Spinal cord (tissue), 10 donors: ENCODE data around the gene CENPO. TPM values are rescaled to one million over a fixed set of nuclear protein-coding genes. Genes with fewer than 3 reads are reported as not detected.
"Not testable (repeated sequence)": the region's sequence is repeated elsewhere in the genome, so short reads cannot be mapped to it uniquely, and the experiment has no call there.

Source experiments
- DNase-seq, 6 donors: peaks; one replicate each; pipeline versions ENCODE4 v3.0.0 to v3.0.0-alpha.2; 2013 to 2015; ENCODE audit warnings: low spot score in 6 of 6, low read depth in 4 of 6
- H3K27ac ChIP-seq: one replicate; pipeline ENCODE4 v1.5.1; 2013; ENCODE audit warnings: low read depth, low read length, control low read depth
- H3K27me3 ChIP-seq: one replicate; pipeline ENCODE4 v1.6.1; 2013; ENCODE audit warnings: low read length; ENCODE audit not compliant: control insufficient read depth, insufficient read depth
- H3K36me3 ChIP-seq: one replicate; pipeline ENCODE4 v1.6.1; 2013; ENCODE audit warnings: low read length; ENCODE audit not compliant: control insufficient read depth, insufficient read depth
- H3K4me1 ChIP-seq: one replicate; pipeline ENCODE4 v1.6.1; 2013; ENCODE audit warnings: low read length; ENCODE audit not compliant: control insufficient read depth, insufficient read depth
- H3K4me3 ChIP-seq: one replicate; pipeline ENCODE4 v1.5.1; 2013; ENCODE audit warnings: low read depth, low read length, control low read depth
- H3K9me3 ChIP-seq: one replicate; pipeline ENCODE4 v1.6.1; 2013; ENCODE audit warnings: low read length; ENCODE audit not compliant: control insufficient read depth, insufficient read depth
- WGBS: methylation state at CpG from one replicate; pipeline ENCODE4 v1.1.5; 2013; ENCODE audit warnings: missing lambda C conversion rate; ENCODE audit not compliant: insufficient coverage; 5-methylcytosine and 5-hydroxymethylcytosine counted together
- polyA plus RNA-seq, 2 donors: library from polyadenylated mRNA; unstranded; fragments of 120-200 nt; gene quantifications; one replicate each; pipeline ENCODE4 v1.2.1, GENCODE V29; 2013; ENCODE audit not compliant: insufficient read length in 2 of 2
- total RNA-seq, 2 donors: library from RNA; depleted of rRNA in 1 of 2; stranded (reverse); fragments of 120-200 nt in 1 of 2; fragments of >200 nt in 1 of 2; gene quantifications; one replicate each; pipeline versions ENCODE4 v1.2.3 to v1.2.4, GENCODE V29; 2013 to 2014
- donor health status: healthy.

Gene CENPO
- total and polyA plus RNA-seq, 4 donors = 12.7 to 24.0 (median 18.1) TPM

DNA sequence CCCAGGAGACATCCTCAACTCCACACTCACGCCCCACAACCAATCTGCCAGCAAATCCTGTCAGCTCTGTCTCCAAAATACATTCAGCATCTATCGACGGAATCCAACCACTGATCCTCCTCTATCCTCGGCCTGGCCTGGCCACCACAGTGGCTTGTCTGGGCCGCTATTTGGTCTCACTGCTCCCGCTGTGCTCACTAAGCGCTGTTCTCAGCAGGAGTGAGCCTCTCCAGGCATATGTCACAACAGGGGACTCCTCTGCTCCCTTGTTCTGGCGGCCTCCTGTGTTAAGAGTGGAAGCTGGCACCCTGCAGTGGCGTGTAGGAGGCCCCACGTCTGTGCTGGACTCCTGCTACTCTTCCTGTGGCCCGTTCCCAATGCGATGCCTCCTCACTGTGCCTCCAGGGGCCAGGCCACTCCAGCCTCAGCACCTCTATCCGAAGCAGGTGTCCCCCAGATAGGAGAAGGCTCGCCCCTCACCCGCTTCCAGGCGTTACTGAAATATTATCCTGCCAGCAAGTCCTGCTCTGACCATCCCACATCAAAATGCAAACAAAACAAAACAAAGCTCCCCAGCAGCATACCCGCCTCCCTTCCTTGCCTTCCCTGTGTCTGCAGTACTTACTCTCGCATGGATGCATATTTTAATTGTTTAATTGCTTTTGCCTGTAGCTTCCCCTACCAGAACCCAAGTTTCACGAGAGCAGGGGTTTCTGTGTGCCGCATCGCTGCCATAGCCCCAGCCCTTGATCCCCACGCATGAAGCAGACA lies 39.9 kb downstream of the CENPO start:
- H3K9me3 ChIP-seq = no peaks in the 10 kb centered on the region
- peak in 1 of 6 donors; percentile 30 for DNase-seq
- 66% methylated on average over 20 of the region's 22 CpGs for WGBS
- H3K27me3 ChIP-seq = no peaks in the 10 kb centered on the region
- H3K4me3 ChIP-seq = no peak overlapping the region
- peak overlapping the region; percentile 7 for H3K27ac ChIP-seq
- peaks cover 25% of the 10 kb centered on the region for H3K4me1 ChIP-seq
- peaks cover 71% of the 10 kb centered on the region for H3K36me3 ChIP-seq

GRCh38 chr2:24833821-24834732 lies 40.9 kb downstream of the CENPO start:
- H3K27ac ChIP-seq = peak overlapping the region; percentile 7
- H3K4me1 ChIP-seq = peaks cover 16% of the 10 kb centered on the region
- WGBS = 94% methylated on average over 28 of the region's 32 CpGs
- no peak overlapping the region for H3K4me3 ChIP-seq
- H3K36me3 ChIP-seq = peaks cover 76% of the 10 kb centered on the region
- no peak for DNase-seq
- no peaks in the 10 kb centered on the region for H3K27me3 ChIP-seq
- H3K9me3 ChIP-seq = no peaks in the 10 kb centered on the region

GRCh38 chr2:24834733-24835395 lies 41.6 kb downstream of the CENPO start:
- Histone ChIP-seq H3K27ac (no peak overlapping the region), H3K9me3 (no peaks in the 10 kb centered on the region), H3K36me3 (peaks cover 84% of the 10 kb centered on the region), H3K4me3 (no peak overlapping the region), H3K4me1 (peaks cover 16% of the 10 kb centered on the region), H3K27me3 (no peaks in the 10 kb centered on the region)
- DNase-seq = no peak
- 87% methylated on average over 17 of the region's 20 CpGs for WGBS

- not testable (repeated sequence) for H3K27me3 ChIP-seq, H3K27ac ChIP-seq, H3K9me3 ChIP-seq, H3K4me3 ChIP-seq, DNase-seq
- peaks cover 16% of the 10 kb centered on the region for H3K4me1 ChIP-seq
- WGBS = 76% methylated on average over 7 of the region's 8 CpGs
- H3K36me3 ChIP-seq = peaks cover 86% of the 10 kb centered on the region
These were observed 42.2 kb downstream of the CENPO start for GRCh38 chr2:24835411-24835810.

DNA sequence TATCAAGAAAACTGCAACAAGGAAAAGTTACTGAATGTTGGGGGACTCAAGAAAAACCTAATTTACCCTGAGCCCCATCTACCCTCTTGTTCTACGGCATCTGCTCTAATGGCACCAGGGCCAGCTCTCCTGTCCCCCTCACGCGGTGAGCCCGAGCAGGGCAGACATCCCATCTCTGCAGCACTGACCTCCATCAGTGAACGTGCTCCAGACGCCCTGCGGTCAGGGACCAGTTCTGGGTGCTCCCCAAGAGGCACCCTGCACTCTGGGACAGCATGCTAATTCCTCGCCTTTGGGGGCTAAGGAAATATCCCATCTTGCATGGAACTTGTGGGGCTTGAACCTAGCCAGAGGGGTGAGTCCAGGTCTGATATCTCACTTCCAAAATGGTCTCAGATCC lies 43.0 kb downstream of the CENPO start:
- H3K36me3 ChIP-seq = peaks cover 86% of the 10 kb centered on the region
- H3K4me1 ChIP-seq = peaks cover 16% of the 10 kb centered on the region
- 98% methylated on average over 8 of the region's 8 CpGs for WGBS
- no peak overlapping the region for H3K27ac ChIP-seq
- H3K27me3 ChIP-seq = no peaks in the 10 kb centered on the region
- no peak overlapping the region for H3K4me3 ChIP-seq
- H3K9me3 ChIP-seq = no peaks in the 10 kb centered on the region
- DNase-seq = no peak

- Histone ChIP-seq H3K4me3 (no peak overlapping the region), H3K36me3 (peaks cover 88% of the 10 kb centered on the region), H3K27me3 (no peaks in the 10 kb centered on the region), H3K4me1 (peaks cover 16% of the 10 kb centered on the region), H3K27ac (no peak overlapping the region), H3K9me3 (no peaks in the 10 kb centered on the region)
- 95% methylated on average over 9 of the region's 9 CpGs for WGBS
- DNase-seq = no peak
These were observed 43.5 kb downstream of the CENPO start for GRCh38 chr2:24836706-24837105.

DNA sequence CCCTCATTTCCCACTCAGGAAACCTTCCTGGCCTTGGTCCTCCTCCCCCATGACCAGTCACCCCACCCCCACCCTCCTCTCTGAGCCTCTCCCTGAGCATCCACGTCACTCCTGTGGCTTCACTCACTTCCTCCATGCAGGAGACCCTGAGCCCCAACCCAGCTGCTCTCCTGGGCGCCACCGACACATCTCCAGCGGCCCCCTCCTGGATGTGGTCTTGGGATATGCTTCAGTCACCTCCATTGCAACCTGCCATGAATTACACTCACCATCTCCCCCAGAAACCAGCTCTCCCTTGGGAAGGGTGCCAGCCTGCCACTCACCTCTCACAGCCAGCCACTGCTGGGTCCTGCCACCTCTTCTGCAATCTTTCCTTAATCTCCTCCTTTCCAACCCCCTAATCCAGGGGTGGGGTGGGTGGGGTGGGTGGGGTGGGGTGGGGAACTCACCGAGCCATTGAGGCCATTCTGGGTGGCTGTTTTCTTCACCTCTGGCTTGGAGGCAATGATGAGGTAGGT lies 44.8 kb downstream of the CENPO start:
- peaks cover 91% of the 10 kb centered on the region for H3K36me3 ChIP-seq
- H3K4me1 ChIP-seq = peaks cover 5% of the 10 kb centered on the region
- no peaks in the 10 kb centered on the region for H3K9me3 ChIP-seq
- DNase-seq = no peak
- H3K27ac ChIP-seq = no peak overlapping the region
- H3K4me3 ChIP-seq = no peak overlapping the region
- WGBS = 79% methylated on average over 3 of the region's 5 CpGs
- H3K27me3 ChIP-seq = no peaks in the 10 kb centered on the region

DNA sequence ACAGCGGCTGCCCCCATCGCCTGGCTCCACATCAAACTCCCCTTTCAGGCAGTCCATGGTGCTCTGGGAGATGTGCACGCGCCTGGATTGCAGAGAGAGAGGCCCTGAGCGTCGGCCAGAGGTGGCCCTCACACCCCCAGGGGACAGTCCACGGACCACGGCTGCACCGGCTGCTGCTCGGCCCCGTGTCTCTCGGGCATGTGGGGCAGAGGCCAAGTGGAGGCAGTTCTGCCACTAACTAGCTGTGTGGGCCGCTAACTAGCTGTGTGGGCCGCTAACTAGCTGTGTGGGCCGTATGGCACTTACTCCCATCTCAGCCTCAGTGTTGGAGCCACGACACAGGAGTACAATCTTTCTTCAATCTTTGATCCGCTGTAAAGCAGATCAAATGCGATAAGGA lies 45.3 kb downstream of the CENPO start:
- no peak overlapping the region for H3K27ac ChIP-seq
- no peaks in the 10 kb centered on the region for H3K9me3 ChIP-seq
- H3K27me3 ChIP-seq = no peaks in the 10 kb centered on the region
- H3K4me1 ChIP-seq = no peaks in the 10 kb centered on the region
- H3K36me3 ChIP-seq = peaks cover 87% of the 10 kb centered on the region
- no peak overlapping the region for H3K4me3 ChIP-seq
- 97% methylated on average over 15 of the region's 18 CpGs for WGBS
- no peak for DNase-seq

DNA sequence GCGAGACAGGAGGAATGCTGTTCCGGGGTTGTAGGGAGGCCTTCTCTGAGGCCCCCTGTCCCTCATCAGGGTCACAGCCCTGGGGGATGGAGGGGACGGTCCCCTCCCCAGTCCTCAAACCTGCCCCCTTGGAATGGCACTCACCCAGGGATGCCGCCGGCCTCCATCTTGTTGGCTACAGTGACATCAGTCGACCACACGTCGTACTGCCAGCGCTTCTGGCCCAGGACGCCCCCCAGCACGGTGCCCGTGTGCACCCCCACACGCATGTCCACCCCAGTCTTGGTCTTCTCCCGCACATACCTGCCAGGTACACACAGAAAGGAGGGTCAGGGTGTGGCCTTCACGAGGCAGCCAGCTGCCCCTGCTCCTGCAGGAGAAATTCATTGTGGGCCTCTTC lies 46.5 kb downstream of the CENPO start:
- 96% methylated on average over 14 of the region's 15 CpGs for WGBS
- Histone ChIP-seq H3K4me3 (no peak overlapping the region), H3K4me1 (no peaks in the 10 kb centered on the region), H3K27ac (no peak overlapping the region), H3K36me3 (peaks cover 84% of the 10 kb centered on the region), H3K27me3 (no peaks in the 10 kb centered on the region), H3K9me3 (no peaks in the 10 kb centered on the region)
- DNase-seq = no peak
